ENCODE measurements around the gene SMAD6.

The SMAD6 gene

DNA sequence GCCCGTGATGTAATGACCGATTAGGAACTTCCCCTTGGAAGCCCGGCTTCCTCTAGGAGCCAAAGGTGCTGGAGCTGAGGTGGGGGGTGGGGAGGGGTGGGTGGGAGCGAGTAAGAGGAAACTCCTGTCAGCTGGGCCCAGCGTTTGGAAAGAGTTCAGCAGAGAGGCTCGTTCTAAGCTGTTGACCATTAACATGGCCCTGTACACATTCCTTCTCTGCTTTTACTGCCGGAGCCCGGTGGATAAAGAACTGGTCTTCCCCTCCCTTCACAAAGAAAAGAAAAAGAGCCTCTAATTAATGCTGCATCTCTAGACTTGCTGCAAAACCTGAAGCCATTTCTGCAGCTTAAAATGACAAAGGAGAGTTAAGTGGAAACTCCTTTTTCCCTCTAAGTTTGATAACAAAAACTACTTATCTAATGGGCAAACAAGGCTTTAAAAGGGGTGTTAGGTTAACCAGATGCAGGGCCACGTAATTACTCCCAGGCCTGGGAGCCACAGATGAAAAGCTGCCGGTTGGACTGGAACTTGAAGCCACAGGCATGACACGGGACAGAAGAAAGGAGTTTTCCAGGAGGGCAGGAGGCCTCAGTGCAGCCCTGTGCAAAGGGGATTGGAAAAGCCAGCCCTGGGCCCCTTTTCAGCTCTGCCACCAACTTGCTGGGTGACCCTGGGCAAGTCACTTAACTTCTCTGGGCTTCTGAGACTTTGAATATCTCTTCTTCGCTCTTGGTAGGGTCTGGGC, 71.3 kb downstream of the SMAD6 start:
- H3K4me2 ChIP-seq (ENCODE audit: low read length) = no peak overlapping the region
- no peaks in the 10 kb centered on the region for H3K27me3 ChIP-seq (ENCODE audit: control insufficient read depth, insufficient read depth, low read length)
- no peaks in the 10 kb centered on the region for H3K79me2 ChIP-seq
- TF ChIP-seq, protein P1, sequence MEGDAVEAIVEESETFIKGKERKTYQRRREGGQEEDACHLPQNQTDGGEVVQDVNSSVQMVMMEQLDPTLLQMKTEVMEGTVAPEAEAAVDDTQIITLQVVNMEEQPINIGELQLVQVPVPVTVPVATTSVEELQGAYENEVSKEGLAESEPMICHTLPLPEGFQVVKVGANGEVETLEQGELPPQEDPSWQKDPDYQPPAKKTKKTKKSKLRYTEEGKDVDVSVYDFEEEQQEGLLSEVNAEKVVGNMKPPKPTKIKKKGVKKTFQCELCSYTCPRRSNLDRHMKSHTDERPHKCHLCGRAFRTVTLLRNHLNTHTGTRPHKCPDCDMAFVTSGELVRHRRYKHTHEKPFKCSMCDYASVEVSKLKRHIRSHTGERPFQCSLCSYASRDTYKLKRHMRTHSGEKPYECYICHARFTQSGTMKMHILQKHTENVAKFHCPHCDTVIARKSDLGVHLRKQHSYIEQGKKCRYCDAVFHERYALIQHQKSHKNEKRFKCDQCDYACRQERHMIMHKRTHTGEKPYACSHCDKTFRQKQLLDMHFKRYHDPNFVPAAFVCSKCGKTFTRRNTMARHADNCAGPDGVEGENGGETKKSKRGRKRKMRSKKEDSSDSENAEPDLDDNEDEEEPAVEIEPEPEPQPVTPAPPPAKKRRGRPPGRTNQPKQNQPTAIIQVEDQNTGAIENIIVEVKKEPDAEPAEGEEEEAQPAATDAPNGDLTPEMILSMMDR (IDR thresholded peaks at IDR 0.05) = no peak
- H3K4me1 ChIP-seq = peaks cover 4% of the 10 kb centered on the region
- H3K9ac ChIP-seq = no peak overlapping the region
- no peaks in the 10 kb centered on the region for H3K36me3 ChIP-seq (ENCODE audit: control insufficient read depth, insufficient read depth, low read length)
- no peak overlapping the region for H3K27ac ChIP-seq
- no peak overlapping the region for H3K4me3 ChIP-seq (ENCODE audit: low read depth, low read length)
- H3K9me3 ChIP-seq (ENCODE audit: control insufficient read depth, low read length) = no peaks in the 10 kb centered on the region
- peak overlapping the region; percentile 76 for H2AFZ ChIP-seq

DNA sequence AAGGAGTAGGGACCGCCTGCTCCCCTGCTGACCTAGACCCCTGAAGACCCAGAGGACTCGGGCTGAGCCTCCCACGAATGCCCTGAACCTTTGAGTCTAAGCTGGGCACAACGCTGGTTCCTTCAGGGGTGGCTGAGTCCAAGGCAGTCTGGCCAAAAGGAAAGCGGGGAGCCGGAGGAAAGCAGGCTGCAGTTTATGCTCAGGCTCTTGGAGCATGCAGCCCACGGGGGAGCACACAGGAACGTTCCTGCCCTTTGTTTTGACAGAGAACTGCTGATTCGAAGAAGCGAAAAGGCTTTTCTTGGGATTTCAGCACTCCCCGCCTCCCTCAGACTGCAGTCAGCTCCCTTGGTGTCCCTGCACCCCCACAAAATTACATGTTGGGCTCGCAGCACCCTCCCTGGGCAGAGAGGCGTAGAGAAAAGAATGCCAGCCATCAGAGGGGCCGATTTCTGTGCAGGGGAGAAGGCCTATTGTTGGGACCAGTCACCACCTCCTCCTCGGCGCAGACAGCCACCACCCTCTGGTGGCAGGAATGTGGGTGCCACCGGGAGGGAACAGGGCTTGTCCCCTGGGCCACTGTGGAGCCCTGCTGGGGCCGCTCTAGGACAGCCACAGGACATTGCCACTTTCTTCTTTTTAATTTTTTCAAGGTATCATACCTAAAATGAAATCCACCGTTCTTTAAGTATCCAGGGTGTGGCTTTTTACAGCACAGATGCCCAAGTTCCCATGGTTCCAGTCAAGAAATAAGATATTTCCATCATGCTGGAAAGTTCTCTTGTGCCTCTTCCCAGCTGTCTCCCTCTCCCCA, 72.2 kb downstream of the SMAD6 start:
- Histone ChIP-seq H3K4me3 (ENCODE audit: low read depth, low read length) (no peak overlapping the region), H3K4me1 (peaks cover 4% of the 10 kb centered on the region), H3K27ac (no peak overlapping the region), H2AFZ (peak overlapping the region; percentile 76), H3K36me3 (ENCODE audit: control insufficient read depth, insufficient read depth, low read length) (no peaks in the 10 kb centered on the region), H3K4me2 (ENCODE audit: low read length) (no peak overlapping the region), H3K79me2 (no peaks in the 10 kb centered on the region), H3K27me3 (ENCODE audit: control insufficient read depth, insufficient read depth, low read length) (no peaks in the 10 kb centered on the region), H3K9ac (no peak overlapping the region), H3K9me3 (ENCODE audit: control insufficient read depth, low read length) (no peaks in the 10 kb centered on the region)
- TF ChIP-seq, protein P1 (IDR thresholded peaks at IDR 0.05) = peak; percentile 93

GRCh38 chr15:66775127-66776105, 73.4 kb downstream of the SMAD6 start:
- H2AFZ ChIP-seq = no peak overlapping the region
- no peak overlapping the region for H3K9ac ChIP-seq
- no peaks in the 10 kb centered on the region for H3K9me3 ChIP-seq (ENCODE audit: control insufficient read depth, low read length)
- H3K4me3 ChIP-seq (ENCODE audit: low read depth, low read length) = no peak overlapping the region
- H3K27me3 ChIP-seq (ENCODE audit: control insufficient read depth, insufficient read depth, low read length) = no peaks in the 10 kb centered on the region
- TF ChIP-seq, protein P1 (IDR thresholded peaks at IDR 0.05) = no peak
- no peaks in the 10 kb centered on the region for H3K79me2 ChIP-seq
- peaks cover 4% of the 10 kb centered on the region for H3K4me1 ChIP-seq
- no peak overlapping the region for H3K27ac ChIP-seq
- no peaks in the 10 kb centered on the region for H3K36me3 ChIP-seq (ENCODE audit: control insufficient read depth, insufficient read depth, low read length)
- H3K4me2 ChIP-seq (ENCODE audit: low read length) = no peak overlapping the region

- H3K27ac ChIP-seq = no peak overlapping the region
- H3K79me2 ChIP-seq = no peaks in the 10 kb centered on the region
- no peak overlapping the region for H2AFZ ChIP-seq
- H3K4me3 ChIP-seq (ENCODE audit: low read depth, low read length) = no peak overlapping the region
- TF ChIP-seq, protein P1 (IDR thresholded peaks at IDR 0.05) = no peak
- H3K4me1 ChIP-seq = peaks cover 4% of the 10 kb centered on the region
- H3K4me2 ChIP-seq (ENCODE audit: low read length) = no peak overlapping the region
- H3K9me3 ChIP-seq (ENCODE audit: control insufficient read depth, low read length) = no peaks in the 10 kb centered on the region
- no peaks in the 10 kb centered on the region for H3K36me3 ChIP-seq (ENCODE audit: control insufficient read depth, insufficient read depth, low read length)
- no peak overlapping the region for H3K9ac ChIP-seq
- H3K27me3 ChIP-seq (ENCODE audit: control insufficient read depth, insufficient read depth, low read length) = no peaks in the 10 kb centered on the region
These were observed 75.0 kb downstream of the SMAD6 start for GRCh38 chr15:66777054-66777453.
